SH-SY5Y (cell line): ENCODE measurements around the gene RFPL3.

Experiments used
- GATA2 ChIP-seq: IDR thresholded peaks from 2 replicates; pipeline ENCODE4 v1.6.1; 2011; ENCODE audit warnings: mild to moderate bottlenecking, low read depth, low read length
- GATA3 ChIP-seq: IDR thresholded peaks from 2 replicates; pipeline ENCODE4 v1.6.1; 2011; ENCODE audit warnings: low read depth, mild to moderate bottlenecking, low read length, moderate library complexity

- TF ChIP-seq GATA2, result no peak
- TF ChIP-seq GATA3, result no peak
These were observed 3.0 kb upstream of the RFPL3 start for GRCh38 chr22:32354360-32355351.
